Measurements from ENCODE around the gene FUOM. TPM values are rescaled to one million over a fixed set of nuclear protein-coding genes. Genes with fewer than 3 reads are reported as not detected.
A peak's percentile ranks its signal among the peaks of the same experiment; 100 is the strongest.
"Not testable (repeated sequence)": the region's sequence is repeated elsewhere in the genome, so short reads cannot be mapped to it uniquely, and the experiment has no call there.

The FUOM gene
- polyA plus RNA-seq, 3 donors, result 29.8 to 56.8 (median 39.0) TPM

- Histone ChIP-seq H3K36me3 (replicated peaks in 1 of 2; ENCODE audit: control insufficient read depth in 1 of 2, insufficient read depth in 2 of 2, low read length in 2 of 2) (peaks cover 59 to 71% of the 10 kb centered on the region in 2 donors), H3K4me2 (replicated peaks; ENCODE audit: extremely low read depth, low read length, poor library complexity, severe bottlenecking) (no peak overlapping the region), H3K79me2 (ENCODE audit: insufficient read depth, low read length) (peaks cover 5% of the 10 kb centered on the region), H3K4me1 (ENCODE audit: control insufficient read depth in 1 of 2, insufficient read depth in 2 of 2, low read length in 2 of 2) (peaks cover 6 to 8% of the 10 kb centered on the region in 2 donors), H3K27me3 (ENCODE audit: control insufficient read depth in 2 of 2, insufficient read depth in 2 of 2, low read length in 2 of 2) (no peaks in the 10 kb centered on the region), H2AFZ (ENCODE audit: insufficient read depth, low read depth, low read length, poor library complexity, severe bottlenecking) (no peak overlapping the region), H3K9ac (ENCODE audit: insufficient read depth, low read length, poor library complexity, severe bottlenecking) (no peak overlapping the region), H3K27ac (ENCODE audit: low read depth in 1 of 2, low read length in 2 of 2) (no peak overlapping the region), H4K20me1 (ENCODE audit: insufficient read depth, low read length) (no peaks in the 10 kb centered on the region), H3K9me3 (replicated peaks in 1 of 2; ENCODE audit: control insufficient read depth in 1 of 2, insufficient read depth in 1 of 2, low read length in 2 of 2) (no peaks in the 10 kb centered on the region), H3K4me3 (replicated peaks in 1 of 3; ENCODE audit: low read depth in 2 of 3, low read length in 3 of 3) (no peak overlapping the region)
- H3K4me1 Mint-ChIP-seq, result peaks cover 5% of the 10 kb centered on the region
- peaks cover 0 to 2% (median 0%) of the 10 kb centered on the region in 3 donors for H3K27me3 Mint-ChIP-seq (ENCODE audit: low read depth in 3 of 3)
- TF ChIP-seq, protein P1, sequence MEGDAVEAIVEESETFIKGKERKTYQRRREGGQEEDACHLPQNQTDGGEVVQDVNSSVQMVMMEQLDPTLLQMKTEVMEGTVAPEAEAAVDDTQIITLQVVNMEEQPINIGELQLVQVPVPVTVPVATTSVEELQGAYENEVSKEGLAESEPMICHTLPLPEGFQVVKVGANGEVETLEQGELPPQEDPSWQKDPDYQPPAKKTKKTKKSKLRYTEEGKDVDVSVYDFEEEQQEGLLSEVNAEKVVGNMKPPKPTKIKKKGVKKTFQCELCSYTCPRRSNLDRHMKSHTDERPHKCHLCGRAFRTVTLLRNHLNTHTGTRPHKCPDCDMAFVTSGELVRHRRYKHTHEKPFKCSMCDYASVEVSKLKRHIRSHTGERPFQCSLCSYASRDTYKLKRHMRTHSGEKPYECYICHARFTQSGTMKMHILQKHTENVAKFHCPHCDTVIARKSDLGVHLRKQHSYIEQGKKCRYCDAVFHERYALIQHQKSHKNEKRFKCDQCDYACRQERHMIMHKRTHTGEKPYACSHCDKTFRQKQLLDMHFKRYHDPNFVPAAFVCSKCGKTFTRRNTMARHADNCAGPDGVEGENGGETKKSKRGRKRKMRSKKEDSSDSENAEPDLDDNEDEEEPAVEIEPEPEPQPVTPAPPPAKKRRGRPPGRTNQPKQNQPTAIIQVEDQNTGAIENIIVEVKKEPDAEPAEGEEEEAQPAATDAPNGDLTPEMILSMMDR (IDR thresholded peaks at IDR 0.05), result no peak
- WGBS (ENCODE audit: insufficient coverage), result 100% methylated on average over 3 of the region's 7 CpGs
- peaks cover 54 to 74% of the 10 kb centered on the region in 2 donors for H3K36me3 Mint-ChIP-seq
- no peak for DNase-seq
- peak overlapping the region in 2 of 7 donors; percentile 27 to 54 for H3K27ac Mint-ChIP-seq
- intact Hi-C loops (cut with micrococcal nuclease), result no loop called here
- no peak overlapping the region for H3K4me3 Mint-ChIP-seq
- H3K9me3 Mint-ChIP-seq, result no peaks in the 10 kb centered on the region
Measured at GRCh38 chr10:133368153-133368552, 10.3 kb upstream of the FUOM start.

GRCh38 chr10:133367461-133367860 is 9.6 kb upstream of the FUOM start:
- H3K4me1 Mint-ChIP-seq; H4K20me1 ChIP-seq (ENCODE audit: insufficient read depth, low read length); H3K9ac ChIP-seq (ENCODE audit: insufficient read depth, low read length, poor library complexity, severe bottlenecking); H3K9me3 Mint-ChIP-seq; H3K4me1 ChIP-seq (ENCODE audit: control insufficient read depth in 1 of 2, insufficient read depth in 2 of 2, low read length in 2 of 2); H2AFZ ChIP-seq (ENCODE audit: insufficient read depth, low read depth, low read length, poor library complexity, severe bottlenecking); H3K4me3 ChIP-seq (replicated peaks in 1 of 3; ENCODE audit: low read depth in 2 of 3, low read length in 3 of 3); H3K27me3 Mint-ChIP-seq (ENCODE audit: low read depth in 3 of 3); H3K4me2 ChIP-seq (replicated peaks; ENCODE audit: extremely low read depth, low read length, poor library complexity, severe bottlenecking); H3K79me2 ChIP-seq (ENCODE audit: insufficient read depth, low read length); DNase-seq; intact Hi-C loops (cut with micrococcal nuclease); H3K4me3 Mint-ChIP-seq; H3K27ac Mint-ChIP-seq; H3K9me3 ChIP-seq (replicated peaks in 1 of 2; ENCODE audit: control insufficient read depth in 1 of 2, insufficient read depth in 1 of 2, low read length in 2 of 2); H3K27me3 ChIP-seq (ENCODE audit: control insufficient read depth in 2 of 2, insufficient read depth in 2 of 2, low read length in 2 of 2); H3K27ac ChIP-seq (ENCODE audit: low read depth in 1 of 2, low read length in 2 of 2): not testable (repeated sequence)
- peaks cover 65 to 78% of the 10 kb centered on the region in 2 donors for H3K36me3 ChIP-seq (replicated peaks in 1 of 2; ENCODE audit: control insufficient read depth in 1 of 2, insufficient read depth in 2 of 2, low read length in 2 of 2)
- peaks cover 61 to 81% of the 10 kb centered on the region in 2 donors for H3K36me3 Mint-ChIP-seq
- WGBS (ENCODE audit: insufficient coverage), result no CpG with 5 or more reads among the region's 7 CpGs
